ENCODE data around the gene OLFML2A.

GRCh38 chr9:124755061-124755460 is 21.9 kb upstream of the OLFML2A start:
- TF ChIP-seq CTCF (IDR thresholded peaks at IDR 0.05; ENCODE audit: insufficient read depth, low read length), result no peak
- TF ChIP-seq REST (IDR thresholded peaks at IDR 0.05; ENCODE audit: insufficient replicate concordance, low read depth), result no peak
- TF ChIP-seq POLR2AphosphoS5 (IDR thresholded peaks at IDR 0.05; ENCODE audit: low read depth), result no peak
- no peak for TF ChIP-seq GABPA (IDR thresholded peaks at IDR 0.05; ENCODE audit: low read depth)
- no peak for TF ChIP-seq SPI1 (IDR thresholded peaks at IDR 0.05; ENCODE audit: borderline replicate concordance, low read depth)

Data from HL-60 (cell line).